Testis (tissue), 3 donors: ENCODE data around the gene GRID1. TPM values are rescaled to one million over a fixed set of nuclear protein-coding genes. Genes with fewer than 3 reads are reported as not detected.

Source experiments
- DNase-seq: peaks from one replicate; pipeline ENCODE4 v3.0.0-alpha.2; 2019
- H3K27ac ChIP-seq, 2 donors: fragments of 200-600 bp; sonication (generic); one replicate each; pipeline ENCODE4 v1.5.1; 2019
- H3K27me3 ChIP-seq: fragments of 200-600 bp; sonication (generic); one replicate; pipeline ENCODE4 v1.5.1; 2019
- H3K36me3 ChIP-seq: fragments of 200-600 bp; sonication (generic); one replicate; pipeline ENCODE4 v1.5.1; 2017; ENCODE audit warnings: low read depth; ENCODE audit errors: missing control alignments
- H3K4me1 ChIP-seq: fragments of 200-600 bp; sonication (generic); one replicate; pipeline ENCODE4 v1.5.1; 2019
- H3K4me3 ChIP-seq, 2 donors: fragments of 200-600 bp; sonication (generic); one replicate each; pipeline ENCODE4 v1.5.1; 2017 to 2019
- H3K9me3 ChIP-seq: fragments of 200-600 bp; sonication (generic); one replicate; pipeline ENCODE4 v1.5.1; 2017
- POLR2A ChIP-seq: fragments of 450-650 bp; IDR thresholded peaks from one replicate; pipeline ENCODE4 v1.6.1; 2017; ENCODE audit warnings: antibody characterized with exemption, mild to moderate bottlenecking, moderate library complexity
- WGBS, 2 donors: methylation state at CpG; one replicate each; pipeline ENCODE4 v1.1.5; 2018; 5-methylcytosine and 5-hydroxymethylcytosine counted together
- intact Hi-C: fragments of 100-400 bp; cut with DNase I; formaldehyde crosslinking; loops from one replicate; pipeline ENCODE4 v1.15.1; 2023; ENCODE audit warnings: low total_unique reads
- polyA plus RNA-seq: library from polyadenylated mRNA; stranded (reverse); fragments of 350-450 nt; fragmentation: Illumina TruSeq; extraction: RNeasy Lipid Tissue Mini Kit (QIAGEN cat#74804); gene quantifications from one replicate; pipeline ENCODE4 v1.2.3, GENCODE V29; 2014; ENCODE audit warnings: low read depth, low replicate concordance; ENCODE audit not compliant: insufficient read depth
- total RNA-seq, 2 donors: library from RNA; depleted of rRNA; stranded (reverse); fragments of >200 nt; gene quantifications; one replicate each; pipeline ENCODE4 v1.2.3, GENCODE V29; 2016
- TF ChIP-seq, protein P1 (sequence below), 3 experiments: fragments of 450-650 bp in 2 of 3; fragments of 200-600 bp in 1 of 3; sonication (generic) in 1 of 3; IDR thresholded peaks; one replicate each; pipeline ENCODE4 v1.5.1; 2016 to 2019; ENCODE audit warnings: antibody characterized with exemption in 3 of 3, mild to moderate bottlenecking in 2 of 3, moderate library complexity in 1 of 3

GRID1 gene
- total and polyA plus RNA-seq, 3 donors from 2014 or later, result 7.4 to 16.7 (median 8.1) TPM

DNA sequence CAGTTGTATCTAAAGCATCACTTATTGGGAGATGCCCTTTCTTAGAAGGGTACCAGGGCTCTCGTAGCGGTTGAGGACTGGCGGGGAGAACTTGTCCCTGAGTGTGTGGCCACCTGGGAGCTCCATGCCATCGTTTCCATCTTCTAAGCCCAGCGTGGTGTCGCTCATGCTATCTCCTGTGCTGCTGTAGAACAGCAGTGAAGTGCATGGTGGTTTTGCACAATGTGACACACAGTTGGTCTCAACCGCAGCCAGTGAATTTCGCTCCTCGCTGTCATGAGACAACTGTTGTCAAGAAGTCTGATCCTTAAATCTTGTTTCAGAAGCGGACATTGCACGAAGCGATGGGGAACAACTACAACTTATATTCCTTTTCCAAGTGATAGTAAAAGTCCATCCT is 283.4 kb downstream of the GRID1 start:
- intact Hi-C loops, result no loop called here
- Histone ChIP-seq H3K4me3 (no peak overlapping the region), H3K27me3 (no peaks in the 10 kb centered on the region), H3K27ac (no peak overlapping the region), H3K36me3 (no peaks in the 10 kb centered on the region), H3K4me1 (no peaks in the 10 kb centered on the region), H3K9me3 (no peaks in the 10 kb centered on the region)
- 87 to 92% methylated on average over 12 of the region's 12 CpGs for WGBS, 2 donors
- TF ChIP-seq, protein P1, sequence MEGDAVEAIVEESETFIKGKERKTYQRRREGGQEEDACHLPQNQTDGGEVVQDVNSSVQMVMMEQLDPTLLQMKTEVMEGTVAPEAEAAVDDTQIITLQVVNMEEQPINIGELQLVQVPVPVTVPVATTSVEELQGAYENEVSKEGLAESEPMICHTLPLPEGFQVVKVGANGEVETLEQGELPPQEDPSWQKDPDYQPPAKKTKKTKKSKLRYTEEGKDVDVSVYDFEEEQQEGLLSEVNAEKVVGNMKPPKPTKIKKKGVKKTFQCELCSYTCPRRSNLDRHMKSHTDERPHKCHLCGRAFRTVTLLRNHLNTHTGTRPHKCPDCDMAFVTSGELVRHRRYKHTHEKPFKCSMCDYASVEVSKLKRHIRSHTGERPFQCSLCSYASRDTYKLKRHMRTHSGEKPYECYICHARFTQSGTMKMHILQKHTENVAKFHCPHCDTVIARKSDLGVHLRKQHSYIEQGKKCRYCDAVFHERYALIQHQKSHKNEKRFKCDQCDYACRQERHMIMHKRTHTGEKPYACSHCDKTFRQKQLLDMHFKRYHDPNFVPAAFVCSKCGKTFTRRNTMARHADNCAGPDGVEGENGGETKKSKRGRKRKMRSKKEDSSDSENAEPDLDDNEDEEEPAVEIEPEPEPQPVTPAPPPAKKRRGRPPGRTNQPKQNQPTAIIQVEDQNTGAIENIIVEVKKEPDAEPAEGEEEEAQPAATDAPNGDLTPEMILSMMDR (IDR thresholded peaks at IDR 0.05), result no peak
- TF ChIP-seq POLR2A, result no peak
- no peak for DNase-seq

DNA sequence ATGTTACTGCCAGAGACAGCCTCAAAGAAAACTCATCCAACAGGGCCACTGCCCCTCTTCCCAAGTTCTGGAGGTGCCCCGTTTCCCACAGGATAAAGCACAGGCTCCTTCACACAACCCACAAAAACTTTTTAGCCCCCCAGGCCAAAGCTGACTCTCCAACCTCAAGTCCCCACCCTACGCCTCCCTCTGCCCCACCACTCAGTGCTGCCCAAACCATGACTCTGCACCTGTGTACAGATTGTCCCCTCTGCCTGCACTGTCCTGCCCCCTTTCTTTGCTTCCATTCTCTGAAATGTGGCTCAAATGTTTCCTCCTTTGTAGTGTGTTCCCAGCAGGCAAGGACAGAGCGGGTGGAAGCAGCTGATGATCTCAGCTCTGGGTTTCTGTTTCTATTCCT is 284.0 kb downstream of the GRID1 start:
- no peaks in the 10 kb centered on the region for H3K9me3 ChIP-seq
- DNase-seq, result no peak
- intact Hi-C loops, result no loop called here
- WGBS, 2 donors, result 93 to 99% methylated on average over 3 of the region's 3 CpGs
- no peaks in the 10 kb centered on the region for H3K36me3 ChIP-seq
- no peaks in the 10 kb centered on the region for H3K27me3 ChIP-seq
- H3K4me1 ChIP-seq, result no peaks in the 10 kb centered on the region
- no peak overlapping the region for H3K27ac ChIP-seq
- TF ChIP-seq, protein P1 (IDR thresholded peaks at IDR 0.05), result no peak
- H3K4me3 ChIP-seq, result no peak overlapping the region

DNA sequence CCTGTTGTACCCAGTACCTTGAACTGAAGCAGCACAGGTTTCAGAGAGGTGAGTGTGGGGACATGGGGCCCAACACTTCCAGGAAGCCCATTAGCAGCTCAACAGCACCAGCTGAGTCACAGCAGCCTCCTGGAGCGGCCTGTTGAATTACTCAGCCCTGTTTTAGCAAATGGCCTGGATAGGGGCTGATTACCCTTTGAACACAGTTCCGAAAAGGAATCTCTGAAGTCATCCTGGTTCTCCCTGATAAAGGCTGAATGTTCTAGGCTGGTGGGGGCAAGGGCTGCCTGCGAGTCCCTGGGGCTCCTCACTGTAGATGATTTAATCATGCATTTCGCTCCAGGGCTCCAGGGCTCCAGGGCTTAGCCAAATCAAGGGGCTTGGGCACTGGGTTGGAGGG is 287.5 kb downstream of the GRID1 start:
- no peak for TF ChIP-seq POLR2A
- TF ChIP-seq, protein P1 (IDR thresholded peaks at IDR 0.05), result no peak
- no peaks in the 10 kb centered on the region for H3K36me3 ChIP-seq
- H3K27ac ChIP-seq, result no peak overlapping the region
- H3K9me3 ChIP-seq, result no peaks in the 10 kb centered on the region
- intact Hi-C loops, result no loop called here
- WGBS, 2 donors, result 80 to 84% methylated on average over 3 to 4 of the region's 4 CpGs
- DNase-seq, result no peak
- H3K27me3 ChIP-seq, result no peaks in the 10 kb centered on the region
- no peak overlapping the region for H3K4me3 ChIP-seq
- no peaks in the 10 kb centered on the region for H3K4me1 ChIP-seq

DNA sequence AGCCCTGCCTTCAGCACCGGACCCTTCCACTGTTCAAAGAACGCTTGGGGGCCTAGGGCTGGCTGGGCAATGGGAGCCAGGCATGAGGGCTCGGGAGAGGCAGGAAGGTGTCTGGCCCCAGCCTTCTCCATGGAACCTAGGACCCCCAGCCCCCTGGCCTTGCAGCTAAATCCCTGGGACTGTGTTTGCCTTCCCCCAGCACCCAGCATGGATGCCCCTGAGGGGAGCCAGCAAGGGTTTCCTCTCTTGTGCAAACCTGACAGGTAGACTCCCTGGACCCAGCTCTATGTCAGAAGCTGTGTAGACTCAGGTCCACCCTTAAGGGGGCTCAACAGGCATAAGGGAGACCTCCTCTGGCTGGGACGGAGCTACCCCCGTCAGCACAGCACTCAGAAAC is 288.0 kb downstream of the GRID1 start:
- Histone ChIP-seq H3K27ac (no peak overlapping the region), H3K27me3 (no peaks in the 10 kb centered on the region), H3K4me3 (no peak overlapping the region), H3K36me3 (no peaks in the 10 kb centered on the region), H3K9me3 (no peaks in the 10 kb centered on the region), H3K4me1 (no peaks in the 10 kb centered on the region)
- 89 to 90% methylated on average over 3 to 5 of the region's 5 CpGs for WGBS, 2 donors
- no peak for DNase-seq
- TF ChIP-seq, protein P1 (IDR thresholded peaks at IDR 0.05), result no peak
- no peak for TF ChIP-seq POLR2A
- intact Hi-C loops, result no loop called here

DNA sequence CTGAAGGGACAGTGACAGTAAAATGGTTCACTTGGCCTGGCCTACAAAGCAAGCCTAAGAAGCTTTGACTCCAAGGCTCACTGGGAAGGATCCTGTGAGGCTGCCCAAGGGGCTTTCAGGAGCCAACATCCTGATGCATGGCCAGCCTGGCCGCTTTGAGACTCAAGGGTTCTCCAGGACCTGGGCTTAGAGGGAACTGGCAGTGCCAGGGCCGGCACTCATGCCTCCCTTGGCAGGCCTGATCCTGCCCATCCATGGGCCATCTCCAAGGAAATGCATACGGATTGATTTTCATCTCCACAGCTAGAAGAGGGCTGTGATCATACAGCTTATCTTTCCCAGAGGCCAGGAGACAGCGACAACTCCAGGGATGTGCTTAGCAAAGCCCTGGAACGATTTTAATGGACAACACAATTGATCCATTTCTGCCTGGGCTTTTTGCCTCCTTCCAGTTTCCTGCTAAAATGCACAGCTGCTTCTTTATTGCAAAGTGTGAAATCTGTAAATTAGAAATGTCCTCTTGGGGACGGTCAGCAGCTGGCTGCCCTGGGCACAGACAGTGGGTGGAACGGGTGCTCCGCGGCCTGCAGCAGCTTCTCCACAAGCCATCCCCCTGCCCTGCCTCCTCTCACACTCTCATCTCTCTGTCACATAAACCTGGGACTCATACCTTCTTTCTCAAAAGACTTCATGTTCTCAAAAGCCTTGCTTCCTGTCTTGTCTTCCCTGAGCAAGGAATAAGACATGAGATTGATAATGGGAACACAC is 288.5 kb downstream of the GRID1 start:
- no peak overlapping the region for H3K4me3 ChIP-seq
- DNase-seq, result no peak
- no peaks in the 10 kb centered on the region for H3K27me3 ChIP-seq
- H3K4me1 ChIP-seq, result no peaks in the 10 kb centered on the region
- H3K9me3 ChIP-seq, result no peaks in the 10 kb centered on the region
- TF ChIP-seq POLR2A, result no peak
- TF ChIP-seq, protein P1 (IDR thresholded peaks at IDR 0.05), result no peak
- 85% methylated on average over 5 to 9 of the region's 9 CpGs for WGBS, 2 donors
- H3K36me3 ChIP-seq, result no peaks in the 10 kb centered on the region
- intact Hi-C loops, result no loop called here
- no peak overlapping the region for H3K27ac ChIP-seq
